HFF-Myc (cell line): ENCODE measurements around the gene TNNC1.

ENCODE experiments used
- DNase-seq: peaks from one replicate; pipeline ENCODE4 v3.0.0-alpha.2; 2011; ENCODE audit warnings: low read depth; ENCODE audit errors: extremely low read depth
- H3K4me3 ChIP-seq: replicated peaks from 2 replicates; pipeline ENCODE4 v1.5.1; 2011; ENCODE audit warnings: low read depth, mild to moderate bottlenecking, control low read depth, low read length
- TF ChIP-seq, protein P1 (sequence below): IDR thresholded peaks from 2 replicates; pipeline ENCODE4 v1.5.1; 2012; ENCODE audit warnings: mild to moderate bottlenecking, low read depth, low read length, control low read depth; ENCODE audit errors: missing control alignments

The TNNC1 gene

DNA sequence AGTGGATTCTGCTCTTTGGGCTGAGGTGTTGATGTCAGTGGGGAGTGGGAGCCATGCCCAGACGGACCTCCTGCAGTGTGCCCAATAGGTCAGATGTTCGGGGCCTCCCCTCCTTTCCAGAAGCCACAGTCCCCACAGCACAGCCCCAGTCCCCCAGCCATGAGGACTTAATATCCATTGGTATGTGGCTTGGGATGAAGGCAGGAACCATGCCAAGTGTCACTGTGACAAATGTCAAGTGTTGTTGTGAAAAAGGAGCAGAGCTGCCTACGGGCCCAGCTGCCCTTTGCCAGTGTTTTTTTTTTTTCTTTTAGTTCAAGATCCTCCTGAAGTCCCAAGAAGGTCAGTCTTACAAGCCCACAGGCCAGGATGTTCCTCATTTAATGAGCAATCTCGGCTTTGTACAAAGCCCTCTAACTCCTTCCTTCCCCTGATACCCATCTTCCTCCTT, 21.1 kb downstream of the TNNC1 start:
- H3K4me3 ChIP-seq: no peak overlapping the region
- TF ChIP-seq, protein P1, sequence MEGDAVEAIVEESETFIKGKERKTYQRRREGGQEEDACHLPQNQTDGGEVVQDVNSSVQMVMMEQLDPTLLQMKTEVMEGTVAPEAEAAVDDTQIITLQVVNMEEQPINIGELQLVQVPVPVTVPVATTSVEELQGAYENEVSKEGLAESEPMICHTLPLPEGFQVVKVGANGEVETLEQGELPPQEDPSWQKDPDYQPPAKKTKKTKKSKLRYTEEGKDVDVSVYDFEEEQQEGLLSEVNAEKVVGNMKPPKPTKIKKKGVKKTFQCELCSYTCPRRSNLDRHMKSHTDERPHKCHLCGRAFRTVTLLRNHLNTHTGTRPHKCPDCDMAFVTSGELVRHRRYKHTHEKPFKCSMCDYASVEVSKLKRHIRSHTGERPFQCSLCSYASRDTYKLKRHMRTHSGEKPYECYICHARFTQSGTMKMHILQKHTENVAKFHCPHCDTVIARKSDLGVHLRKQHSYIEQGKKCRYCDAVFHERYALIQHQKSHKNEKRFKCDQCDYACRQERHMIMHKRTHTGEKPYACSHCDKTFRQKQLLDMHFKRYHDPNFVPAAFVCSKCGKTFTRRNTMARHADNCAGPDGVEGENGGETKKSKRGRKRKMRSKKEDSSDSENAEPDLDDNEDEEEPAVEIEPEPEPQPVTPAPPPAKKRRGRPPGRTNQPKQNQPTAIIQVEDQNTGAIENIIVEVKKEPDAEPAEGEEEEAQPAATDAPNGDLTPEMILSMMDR: no peak
- DNase-seq: no peak

DNA sequence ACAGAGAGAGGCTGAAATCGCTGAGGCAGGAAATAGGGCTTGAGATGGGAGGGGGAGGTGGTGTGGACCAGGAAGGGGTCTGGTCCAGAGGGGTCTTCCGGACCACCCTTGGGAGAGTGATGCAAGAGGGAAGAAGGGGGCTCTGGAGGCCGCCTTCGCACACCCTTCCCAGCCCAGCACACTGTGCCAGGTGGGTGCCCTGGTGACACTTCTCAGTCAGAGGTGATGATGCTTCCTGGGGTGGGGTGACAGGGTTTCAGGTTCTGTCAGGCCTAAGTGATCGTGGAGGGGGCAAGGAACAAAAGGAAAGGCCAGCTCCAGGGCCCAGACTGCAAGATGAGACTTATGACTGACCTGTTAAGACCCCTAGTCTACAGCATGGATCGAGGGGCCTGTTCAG, 21.6 kb downstream of the TNNC1 start:
- DNase-seq: no peak
- TF ChIP-seq, protein P1: no peak
- no peak overlapping the region for H3K4me3 ChIP-seq

DNA sequence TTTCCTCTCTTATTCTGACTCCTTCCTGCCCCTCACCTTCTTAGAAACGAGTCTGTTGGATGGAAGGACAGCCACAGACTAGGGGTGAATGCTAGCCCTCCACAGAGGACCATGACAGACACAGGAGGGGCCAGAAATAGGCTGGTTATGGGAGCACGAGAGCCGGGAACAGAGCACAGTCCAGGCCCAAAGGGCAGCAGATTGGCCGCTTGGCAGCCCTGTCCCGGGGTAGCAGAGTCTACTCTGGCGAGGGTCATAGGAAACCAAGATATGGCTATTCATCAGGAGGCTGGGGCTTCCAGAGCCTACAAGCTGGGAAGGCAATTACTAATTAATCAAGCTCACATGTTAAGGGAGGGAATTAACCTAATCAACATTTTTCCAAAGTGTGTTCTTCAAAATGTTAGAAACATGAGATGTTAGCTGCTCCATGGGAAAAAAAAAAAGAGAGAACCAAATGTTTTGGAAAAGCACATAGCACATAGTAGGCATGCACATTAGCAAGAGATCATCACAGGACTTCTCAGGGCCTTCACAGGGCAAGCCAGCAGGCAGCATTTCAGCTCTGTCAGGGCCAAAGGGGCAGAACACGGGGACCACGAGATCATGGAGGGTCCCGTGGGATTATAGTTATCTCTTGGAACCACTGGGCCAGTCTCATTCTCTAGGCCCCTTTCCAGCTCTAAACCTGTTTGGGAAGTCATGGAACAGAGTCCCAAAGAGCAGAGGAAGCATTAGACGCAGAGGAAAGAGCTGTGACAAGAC, 22.2 kb downstream of the TNNC1 start:
- no peak overlapping the region for H3K4me3 ChIP-seq
- no peak for DNase-seq
- TF ChIP-seq, protein P1: no peak

DNA sequence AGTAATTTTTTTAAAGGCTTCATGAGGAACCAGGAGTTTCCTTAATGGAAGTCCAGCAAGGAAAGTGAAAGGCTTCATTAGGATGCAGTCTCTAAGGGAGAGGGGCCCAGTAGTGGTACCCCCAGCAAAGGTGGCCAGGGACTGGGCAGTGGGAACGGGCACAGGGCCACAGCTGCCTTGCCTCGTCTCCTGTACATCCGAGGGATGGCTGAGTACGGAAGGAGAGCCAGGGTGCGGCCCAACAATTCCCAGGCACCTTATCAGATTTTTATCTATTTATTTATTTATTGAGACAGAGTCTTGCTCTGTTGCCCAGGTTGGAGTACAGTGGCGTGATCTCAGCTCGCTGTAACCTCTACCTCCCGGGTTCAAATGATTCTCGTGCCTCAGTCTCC, 23.4 kb downstream of the TNNC1 start:
- TF ChIP-seq, protein P1: no peak
- no peak for DNase-seq
- no peak overlapping the region for H3K4me3 ChIP-seq

DNA sequence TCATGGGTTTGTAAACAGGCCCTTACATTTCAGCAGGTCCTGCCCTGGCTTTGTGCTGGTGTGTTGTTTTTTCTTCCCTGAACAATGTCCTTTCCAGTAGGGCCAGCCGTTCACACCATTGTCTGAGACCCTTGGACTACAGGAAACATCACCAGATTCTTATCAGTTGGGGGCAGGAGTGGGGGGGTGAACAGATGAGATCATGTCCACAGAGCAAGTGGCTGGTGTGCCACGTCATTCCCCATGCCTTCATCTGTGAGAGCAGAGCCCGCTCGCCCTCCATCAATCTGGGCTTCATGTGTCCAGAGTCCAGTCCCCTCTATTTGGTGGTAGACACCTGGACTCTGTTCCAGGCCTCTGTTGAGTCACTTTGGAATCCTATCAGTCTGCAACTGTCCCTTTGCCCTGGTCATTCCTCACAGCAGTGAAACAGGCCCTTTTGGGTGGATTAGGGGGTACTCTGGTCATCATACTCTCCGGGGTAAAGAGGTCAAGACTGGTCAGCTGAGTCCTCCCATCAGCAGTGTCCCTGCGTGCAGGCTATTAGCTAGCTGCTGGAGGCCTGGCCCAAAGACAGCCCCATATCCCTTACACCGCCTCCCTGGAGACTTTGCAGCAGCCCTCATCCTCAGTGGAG, 23.9 kb downstream of the TNNC1 start:
- DNase-seq: no peak
- no peak overlapping the region for H3K4me3 ChIP-seq
- TF ChIP-seq, protein P1: no peak

DNA sequence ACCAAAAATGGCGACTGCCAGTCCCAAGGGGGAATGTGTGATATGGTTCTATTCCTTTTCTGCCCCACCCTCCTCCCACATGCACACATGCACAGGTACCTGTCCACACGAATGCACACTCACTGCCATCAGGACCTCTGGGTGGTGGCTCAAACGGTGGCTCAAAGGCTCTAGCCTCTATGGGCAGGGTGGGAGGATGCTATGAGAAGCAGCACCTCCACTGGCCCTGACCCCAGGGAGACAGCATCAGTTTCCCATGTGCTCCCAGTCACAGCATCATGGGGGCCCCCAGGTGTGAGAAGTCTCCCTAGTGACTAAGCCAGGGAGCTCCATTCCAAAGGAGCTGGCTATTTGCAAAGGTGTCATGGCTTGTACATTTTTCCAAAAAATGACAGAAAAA, 24.8 kb downstream of the TNNC1 start:
- no peak for DNase-seq
- TF ChIP-seq, protein P1: no peak
- H3K4me3 ChIP-seq: no peak overlapping the region
